DMS 273 treated with DMSO at 0.1 percent for 48 hours (cell line): Measurements from ENCODE around the gene ARHGAP26.

ENCODE experiments used
- DNase-seq: peaks from one replicate; lab custom pipeline; 2025; lab: John Stamatoyannopoulos, UW

Gene ARHGAP26

GRCh38 chr5:143244000-143244736 is 474.0 kb downstream of the ARHGAP26 start:
- DNase-seq = peak; percentile 95

GRCh38 chr5:143244990-143245389 is 474.8 kb downstream of the ARHGAP26 start:
- no peak for DNase-seq

- DNase-seq = peak; percentile 98
Observed at GRCh38 chr5:143245929-143246561, 475.9 kb downstream of the ARHGAP26 start.

- no peak for DNase-seq
Observed at GRCh38 chr5:143247134-143247815, 477.1 kb downstream of the ARHGAP26 start.

GRCh38 chr5:143248391-143248790 is 478.2 kb downstream of the ARHGAP26 start:
- no peak for DNase-seq

- no peak for DNase-seq
Observed at GRCh38 chr5:143248822-143249579, 478.8 kb downstream of the ARHGAP26 start.

GRCh38 chr5:143249851-143250250 is 479.7 kb downstream of the ARHGAP26 start:
- no peak for DNase-seq

DNA sequence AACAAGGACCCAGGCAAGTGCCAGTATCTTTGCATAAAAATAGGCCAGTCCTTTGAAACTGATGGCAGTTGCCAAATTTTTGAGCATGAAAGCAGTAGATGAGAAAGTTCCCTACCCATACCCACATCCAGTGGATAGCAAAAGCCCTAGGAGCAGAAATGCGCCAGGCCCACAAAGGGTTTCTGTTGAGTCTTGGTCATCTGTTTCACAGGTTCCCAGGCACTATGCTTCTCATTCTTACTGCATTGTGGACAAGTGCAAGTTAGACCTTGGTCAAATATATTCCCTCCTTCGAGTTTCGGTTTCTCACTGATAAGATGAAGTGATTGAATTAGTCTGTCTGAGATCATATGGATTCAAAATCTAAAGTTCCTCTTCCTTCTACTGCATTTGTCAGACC is 481.0 kb downstream of the ARHGAP26 start:
- no peak for DNase-seq

DNA sequence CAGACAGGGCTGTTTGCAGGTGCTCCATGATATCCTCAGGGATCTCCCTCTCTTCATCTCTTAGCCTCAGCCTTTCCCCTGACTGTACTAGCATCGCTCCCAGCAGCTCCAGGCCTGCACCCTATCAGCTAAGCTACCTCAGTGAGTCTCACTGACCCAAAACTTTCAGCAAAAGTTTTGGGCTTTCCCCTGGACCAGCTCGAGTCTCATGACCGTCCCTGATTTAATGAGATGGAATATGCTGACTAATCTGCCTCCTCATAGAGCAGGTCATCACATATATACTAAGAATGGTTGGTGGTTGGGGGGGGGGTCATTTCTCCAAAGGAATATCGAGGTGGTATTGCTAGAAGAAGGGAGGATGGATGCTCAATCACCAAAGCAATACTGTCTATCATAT is 481.8 kb downstream of the ARHGAP26 start:
- no peak for DNase-seq

DNA sequence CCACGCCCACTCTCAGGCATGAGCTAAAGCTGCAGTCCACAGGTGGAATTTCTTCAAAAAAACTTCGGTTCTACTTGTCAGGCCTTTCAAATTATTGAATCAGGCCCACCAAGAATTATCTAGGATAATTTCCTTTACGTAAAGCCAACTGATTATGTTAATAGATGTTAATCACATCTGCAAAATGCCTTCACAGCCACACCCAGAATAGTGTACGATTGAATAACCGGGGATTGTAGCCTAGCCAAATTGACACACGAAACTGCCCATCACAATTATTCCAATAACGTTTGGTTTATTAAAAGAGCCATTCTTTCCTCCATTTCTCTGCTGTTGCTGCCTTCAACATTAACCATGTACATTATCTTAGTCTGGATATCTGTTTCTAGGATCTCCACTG is 484.6 kb downstream of the ARHGAP26 start:
- no peak for DNase-seq

DNA sequence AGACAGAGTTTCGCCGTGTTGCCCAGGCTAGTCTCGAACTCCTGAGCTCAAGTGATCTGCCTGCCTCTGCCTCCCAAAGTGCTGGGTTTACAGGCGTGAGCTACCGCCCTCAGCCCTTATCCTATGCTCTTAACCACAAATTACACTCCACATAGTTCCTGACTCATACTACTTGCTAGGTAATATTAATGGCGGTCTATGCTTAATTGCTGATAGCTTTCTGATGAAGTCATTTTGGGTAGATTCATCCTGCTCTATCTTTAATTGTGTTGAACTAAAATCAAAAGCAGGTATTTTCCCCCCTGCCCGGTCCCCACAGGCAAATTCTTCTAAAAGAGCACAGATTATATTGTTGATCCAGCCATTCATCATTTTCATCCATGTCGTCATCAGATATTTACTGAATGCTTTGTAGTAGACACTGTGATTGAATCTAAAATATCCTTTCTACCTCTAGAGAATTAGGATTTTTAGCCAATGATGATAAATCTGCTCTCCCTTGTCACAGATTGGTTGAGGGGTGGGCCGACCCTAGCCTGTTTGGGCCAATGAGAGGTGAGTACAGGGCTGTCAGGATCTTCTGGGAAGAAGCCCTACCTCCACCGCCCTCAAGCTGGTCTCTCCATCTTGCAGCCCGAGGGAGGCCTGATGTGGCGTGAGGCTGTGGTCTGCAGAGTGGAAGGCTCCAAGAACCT is 488.5 kb downstream of the ARHGAP26 start:
- DNase-seq = no peak

DNA sequence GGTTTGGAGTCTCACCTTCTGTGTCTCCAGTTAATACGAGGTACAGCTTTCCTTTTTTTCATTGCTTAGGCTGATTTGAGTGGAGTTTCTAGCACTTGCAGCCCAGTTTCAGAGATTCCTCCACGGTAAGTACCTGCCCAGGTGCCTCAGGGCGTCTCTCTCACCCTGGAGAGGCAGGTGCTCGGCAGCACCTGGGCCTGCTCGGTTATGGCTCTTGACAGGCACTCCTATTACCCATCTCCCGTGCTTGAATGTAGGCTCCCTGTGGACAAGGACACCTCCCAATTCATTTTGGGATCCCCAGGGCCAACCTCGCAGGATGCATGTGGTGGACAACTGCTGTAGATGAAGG is 489.1 kb downstream of the ARHGAP26 start:
- no peak for DNase-seq

- no peak for DNase-seq
Observed at GRCh38 chr5:143261748-143262392, 491.7 kb downstream of the ARHGAP26 start.

DNA sequence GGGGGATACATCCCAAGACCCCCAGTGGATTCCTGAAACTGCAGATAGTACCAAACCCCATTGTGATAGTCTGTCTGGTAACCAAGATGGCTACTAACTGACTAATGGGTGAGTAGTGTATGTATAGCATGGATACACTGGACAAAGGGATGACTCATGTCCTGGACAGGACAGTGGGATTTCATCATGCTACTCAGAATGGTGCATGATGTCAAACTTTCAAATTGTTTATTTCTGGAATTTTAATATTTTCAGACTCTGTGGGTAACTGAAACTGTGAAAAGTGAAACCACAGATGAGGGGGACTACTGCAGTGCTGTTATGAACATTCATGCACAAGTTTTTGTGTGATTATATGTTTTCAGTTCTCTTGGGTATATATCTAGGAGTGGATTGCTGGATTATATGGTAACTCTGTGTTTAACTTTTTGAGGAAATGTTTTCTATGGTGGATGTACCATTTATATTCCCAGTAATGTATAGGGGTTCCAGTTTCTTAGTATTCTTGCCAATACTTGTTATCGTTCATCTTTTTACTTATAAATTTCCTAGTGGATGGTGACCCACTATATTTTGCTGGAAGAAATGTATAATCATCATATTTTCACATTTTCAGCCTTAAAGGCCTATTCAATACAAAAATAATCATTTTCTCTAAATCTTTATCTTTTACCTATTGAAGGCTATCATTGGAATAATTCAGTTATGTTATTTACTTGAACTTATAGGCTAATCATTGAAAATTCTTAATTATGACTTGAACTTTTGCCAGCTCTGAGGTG is 492.4 kb downstream of the ARHGAP26 start:
- DNase-seq = no peak

GRCh38 chr5:143263272-143263810 is 493.2 kb downstream of the ARHGAP26 start:
- no peak for DNase-seq

DNA sequence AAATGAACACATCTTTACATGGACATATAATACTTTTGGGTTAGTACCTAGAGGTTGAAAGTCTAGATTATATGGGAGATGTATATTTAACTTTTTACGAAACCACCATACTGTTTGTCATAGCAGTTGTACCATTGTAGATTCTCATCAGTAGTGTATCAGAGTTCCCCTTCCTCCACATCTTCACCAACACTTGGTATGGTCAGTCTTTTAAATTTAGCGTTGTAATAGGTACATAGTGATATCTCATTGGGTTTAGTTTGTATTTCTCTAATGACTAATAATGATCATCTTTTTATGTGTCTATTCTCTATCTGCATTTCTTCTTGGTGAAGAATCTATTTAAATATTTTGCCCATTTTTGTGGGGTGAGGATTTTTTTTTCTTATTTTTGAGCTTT is 495.8 kb downstream of the ARHGAP26 start:
- no peak for DNase-seq

DNA sequence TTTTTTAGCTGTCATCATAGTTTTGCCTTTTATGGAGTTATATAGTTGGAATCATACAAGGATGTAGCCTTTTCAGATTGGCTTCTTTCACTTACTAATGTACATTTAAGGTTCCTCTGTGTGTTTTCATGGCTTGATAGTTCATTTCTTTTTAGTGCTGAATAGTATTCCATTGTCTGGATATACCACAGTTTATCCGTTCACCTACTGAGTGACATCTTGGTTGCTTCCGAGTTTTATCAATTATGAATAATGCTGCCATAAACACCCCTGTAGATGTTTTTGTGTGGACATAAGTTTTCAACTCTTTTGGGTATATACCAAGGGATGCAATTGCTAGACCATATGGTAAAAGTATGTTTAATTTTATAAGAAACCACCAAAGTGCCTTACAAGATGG is 497.0 kb downstream of the ARHGAP26 start:
- DNase-seq = no peak

DNA sequence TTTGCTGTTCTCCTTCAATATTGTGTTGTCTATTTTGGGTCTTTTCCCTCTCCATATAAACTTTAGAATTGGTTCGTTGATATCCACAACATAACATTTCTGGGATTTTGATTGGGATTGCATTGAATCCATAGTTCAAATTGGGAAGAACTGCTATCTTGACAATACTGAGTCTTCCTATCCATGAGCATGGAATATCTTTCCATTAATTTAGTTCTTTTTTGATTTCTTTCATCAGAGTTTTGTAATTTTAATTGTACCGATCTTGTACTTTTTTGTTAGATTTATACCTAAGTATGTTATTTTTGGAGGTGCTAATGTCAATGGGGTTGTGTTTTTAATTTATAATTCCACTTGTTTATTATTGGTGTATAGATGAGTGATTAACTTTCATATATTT is 498.2 kb downstream of the ARHGAP26 start:
- DNase-seq = no peak

DNA sequence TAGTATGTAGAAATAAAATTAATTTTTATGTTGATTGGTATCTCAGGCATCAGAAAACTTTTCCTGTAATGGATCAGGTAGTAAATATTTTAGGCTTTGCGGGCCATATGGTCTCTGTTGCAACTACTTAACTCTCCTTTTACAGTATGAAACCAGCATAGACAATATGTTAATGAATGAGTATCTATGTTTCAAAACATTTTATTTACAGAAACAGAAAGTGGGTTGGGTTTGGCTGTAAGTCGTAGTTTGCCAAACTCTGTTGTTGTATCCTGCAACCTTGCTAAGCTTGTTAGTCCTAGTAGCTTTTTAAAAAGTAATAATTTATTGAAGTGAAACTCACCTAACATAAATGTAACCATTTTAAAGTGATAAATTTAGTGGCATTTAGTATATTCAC is 501.3 kb downstream of the ARHGAP26 start:
- peak; percentile 6 for DNase-seq

DNA sequence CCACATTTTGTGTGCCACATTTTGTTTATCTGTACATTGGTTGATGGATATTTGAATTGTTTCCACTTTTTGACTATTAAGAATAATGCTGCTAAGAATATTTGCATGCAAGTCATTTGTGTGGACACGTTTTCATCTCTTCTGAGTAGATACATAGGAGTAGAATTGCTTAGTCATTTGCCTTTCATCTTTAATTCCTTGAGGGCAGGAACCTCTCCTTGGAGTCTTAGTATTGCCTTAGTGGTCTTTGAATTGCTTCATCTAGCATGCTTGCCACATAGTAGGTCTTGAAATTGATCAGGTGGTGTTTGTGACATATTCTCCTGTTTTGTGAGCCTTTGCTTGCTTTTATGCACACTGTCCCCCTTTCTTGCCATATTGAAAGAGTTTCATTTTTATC is 504.8 kb downstream of the ARHGAP26 start:
- no peak for DNase-seq
